GM12872 (cell line): ENCODE results near the gene GRP.

Experiments
- TF ChIP-seq, protein P1 (sequence below): IDR thresholded peaks from 3 replicates; pipeline ENCODE4 v1.5.1; 2011; ENCODE audit warnings: low read depth, mild to moderate bottlenecking, low read length, moderate library complexity; ENCODE audit not compliant: insufficient read depth

Gene GRP

DNA sequence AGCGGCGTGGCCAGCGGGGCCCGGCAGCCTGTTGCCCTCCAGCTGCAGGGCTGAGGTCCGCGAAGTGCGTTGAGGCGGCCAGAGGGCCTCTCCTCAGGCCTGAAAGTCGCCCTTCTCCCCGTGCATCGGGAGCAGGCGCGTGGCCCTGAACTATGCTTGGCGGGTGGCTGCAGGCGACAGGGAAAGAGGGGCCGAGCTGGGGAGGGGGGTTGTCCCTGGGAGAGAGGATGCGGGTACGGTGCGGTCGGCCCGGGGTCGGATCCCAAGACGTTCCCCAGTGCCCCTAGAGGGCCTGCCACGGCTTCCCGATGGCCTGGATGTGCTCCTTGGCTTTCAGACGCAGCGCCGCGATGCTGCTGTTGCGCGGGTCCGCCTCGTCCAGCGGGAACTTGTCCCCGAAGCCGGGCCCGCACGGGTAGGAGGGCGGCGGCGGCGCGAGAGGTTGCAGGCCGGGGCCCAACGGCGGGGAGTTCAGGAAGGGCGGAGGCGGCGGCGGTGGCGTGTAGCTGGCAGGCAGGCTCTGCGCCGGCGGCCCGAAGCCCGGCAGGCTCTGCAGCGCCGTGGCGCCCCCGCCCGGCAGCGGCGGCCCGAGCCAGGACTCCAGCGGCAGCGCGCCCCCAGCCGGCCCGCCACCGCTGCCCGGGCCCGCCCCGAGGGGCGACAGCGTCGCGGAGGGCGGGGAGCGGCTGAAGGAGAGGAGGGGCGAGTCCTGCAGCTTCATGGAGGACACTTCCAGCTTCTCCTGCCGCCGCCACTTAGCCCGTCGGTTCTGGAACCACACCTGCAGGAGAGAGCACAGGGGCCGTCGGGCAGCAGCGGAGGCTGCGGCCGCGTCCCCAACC, 49.0 kb downstream of the GRP start:
- TF ChIP-seq, protein P1, sequence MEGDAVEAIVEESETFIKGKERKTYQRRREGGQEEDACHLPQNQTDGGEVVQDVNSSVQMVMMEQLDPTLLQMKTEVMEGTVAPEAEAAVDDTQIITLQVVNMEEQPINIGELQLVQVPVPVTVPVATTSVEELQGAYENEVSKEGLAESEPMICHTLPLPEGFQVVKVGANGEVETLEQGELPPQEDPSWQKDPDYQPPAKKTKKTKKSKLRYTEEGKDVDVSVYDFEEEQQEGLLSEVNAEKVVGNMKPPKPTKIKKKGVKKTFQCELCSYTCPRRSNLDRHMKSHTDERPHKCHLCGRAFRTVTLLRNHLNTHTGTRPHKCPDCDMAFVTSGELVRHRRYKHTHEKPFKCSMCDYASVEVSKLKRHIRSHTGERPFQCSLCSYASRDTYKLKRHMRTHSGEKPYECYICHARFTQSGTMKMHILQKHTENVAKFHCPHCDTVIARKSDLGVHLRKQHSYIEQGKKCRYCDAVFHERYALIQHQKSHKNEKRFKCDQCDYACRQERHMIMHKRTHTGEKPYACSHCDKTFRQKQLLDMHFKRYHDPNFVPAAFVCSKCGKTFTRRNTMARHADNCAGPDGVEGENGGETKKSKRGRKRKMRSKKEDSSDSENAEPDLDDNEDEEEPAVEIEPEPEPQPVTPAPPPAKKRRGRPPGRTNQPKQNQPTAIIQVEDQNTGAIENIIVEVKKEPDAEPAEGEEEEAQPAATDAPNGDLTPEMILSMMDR: peak; percentile 14; the same call in 1 of the 3 replicates

DNA sequence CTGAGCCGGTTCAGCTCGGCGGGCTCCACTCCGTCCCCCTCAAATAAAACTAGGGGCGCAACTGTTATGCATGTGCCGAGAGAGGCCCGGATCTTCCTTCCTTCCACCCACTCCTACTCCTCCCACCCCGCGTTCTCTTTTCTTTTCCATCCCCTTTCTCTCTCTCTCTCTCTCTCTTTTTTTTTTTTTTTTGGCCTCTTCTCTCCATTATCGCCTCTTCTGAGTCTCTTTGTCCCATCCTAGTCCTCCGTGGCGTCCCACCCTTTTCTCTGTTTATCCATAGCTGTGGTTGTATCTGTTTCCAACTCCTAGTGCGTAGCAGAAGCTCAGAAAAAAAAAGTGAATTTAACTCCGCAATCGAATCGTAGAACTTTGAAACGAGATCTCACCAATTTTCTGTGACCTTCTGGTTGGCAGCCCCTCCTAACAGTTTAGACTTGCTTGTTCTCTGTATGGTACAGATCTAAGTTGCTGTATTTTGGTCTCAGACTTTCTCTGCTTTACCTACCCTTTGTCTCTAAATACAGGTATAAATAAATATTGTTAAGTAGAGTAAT, 49.7 kb downstream of the GRP start:
- TF ChIP-seq, protein P1: no peak

DNA sequence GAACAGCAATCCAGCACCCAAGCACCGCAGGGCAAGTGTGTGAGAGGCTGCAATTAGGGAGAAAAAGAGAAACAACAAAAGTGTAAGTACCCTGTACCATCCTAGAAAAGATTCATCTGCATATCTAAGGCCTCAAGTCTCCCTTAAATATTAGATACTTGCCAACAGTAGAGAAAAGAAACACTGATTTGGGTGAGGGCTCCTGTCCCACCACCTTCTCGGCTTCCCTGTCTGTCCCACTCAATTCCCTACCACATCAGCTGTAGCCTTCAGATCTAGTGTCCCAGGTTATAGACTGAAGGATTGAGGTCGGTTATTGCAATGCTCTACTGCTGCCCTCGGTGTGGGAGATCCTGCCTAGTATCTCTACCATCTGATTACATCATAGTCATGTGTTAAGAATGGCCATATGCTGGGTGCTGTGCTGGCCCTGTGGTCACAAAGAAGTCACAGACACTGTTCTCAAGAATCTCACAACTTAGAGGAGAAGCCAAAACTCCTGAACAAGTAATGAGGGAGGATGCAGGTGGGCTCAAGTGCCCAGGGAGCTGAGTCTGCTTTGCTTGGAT, 50.8 kb downstream of the GRP start:
- TF ChIP-seq, protein P1: no peak

DNA sequence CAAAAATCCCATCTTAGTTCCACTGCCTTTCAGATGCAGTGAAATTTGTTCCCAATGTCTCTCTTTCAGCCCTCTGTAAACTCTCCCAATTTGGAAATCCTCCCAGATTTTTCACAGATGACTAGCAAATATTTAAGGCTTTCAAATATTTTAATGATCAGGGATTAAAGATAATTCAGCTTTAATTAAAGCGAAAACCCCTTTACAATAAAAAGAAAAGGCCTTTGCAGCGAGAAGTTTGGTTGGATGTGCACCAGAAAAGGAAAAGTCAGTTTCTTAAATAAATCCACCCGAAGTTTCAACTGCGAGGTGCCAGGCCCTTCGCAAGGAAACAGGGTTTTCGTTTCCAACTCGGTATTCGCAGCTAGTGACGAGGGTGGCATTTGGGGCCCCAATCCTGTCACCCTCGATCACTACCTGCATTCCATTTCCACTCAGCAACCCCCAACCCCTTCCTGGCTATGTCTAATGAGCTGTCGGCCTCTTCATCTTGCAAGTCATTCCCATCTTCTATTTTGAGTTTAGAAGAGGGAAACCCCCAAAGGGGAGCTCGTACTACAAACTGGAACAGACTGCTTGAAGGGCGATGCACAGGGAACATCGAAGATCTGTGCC, 51.8 kb downstream of the GRP start:
- TF ChIP-seq, protein P1: no peak

DNA sequence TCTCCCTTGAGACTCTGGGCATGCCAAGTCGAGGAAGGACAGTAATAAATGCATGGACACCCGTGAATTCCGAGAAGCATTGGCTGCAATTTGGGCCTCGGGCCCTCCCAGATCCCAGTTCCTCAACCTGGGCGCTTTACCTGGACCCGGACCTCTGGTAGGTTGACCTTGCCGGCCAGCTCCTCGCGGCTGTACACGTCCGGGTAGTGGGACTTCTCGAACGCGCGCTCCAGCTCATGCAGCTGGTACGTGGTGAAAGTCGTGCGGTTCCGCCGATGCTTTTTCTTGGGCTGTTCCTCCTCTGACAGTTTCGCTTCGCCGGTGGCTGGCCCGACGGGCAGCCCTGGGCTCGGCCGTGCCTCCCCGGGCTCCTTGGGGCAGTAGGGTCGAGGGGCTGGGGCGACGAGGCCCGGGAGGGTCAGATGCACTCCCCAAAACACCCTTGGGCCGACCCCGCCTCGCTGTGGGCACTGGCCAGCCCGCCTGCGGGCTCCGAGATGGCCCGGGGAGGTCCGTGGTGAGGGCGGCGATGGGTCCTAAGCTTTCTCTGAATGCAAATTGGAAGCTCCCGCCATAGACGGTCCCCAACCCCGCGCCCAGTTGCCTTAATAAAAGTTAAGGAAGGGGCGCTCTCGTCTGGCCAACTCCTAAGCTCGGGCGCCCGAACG, 52.4 kb downstream of the GRP start:
- TF ChIP-seq, protein P1: no peak

DNA sequence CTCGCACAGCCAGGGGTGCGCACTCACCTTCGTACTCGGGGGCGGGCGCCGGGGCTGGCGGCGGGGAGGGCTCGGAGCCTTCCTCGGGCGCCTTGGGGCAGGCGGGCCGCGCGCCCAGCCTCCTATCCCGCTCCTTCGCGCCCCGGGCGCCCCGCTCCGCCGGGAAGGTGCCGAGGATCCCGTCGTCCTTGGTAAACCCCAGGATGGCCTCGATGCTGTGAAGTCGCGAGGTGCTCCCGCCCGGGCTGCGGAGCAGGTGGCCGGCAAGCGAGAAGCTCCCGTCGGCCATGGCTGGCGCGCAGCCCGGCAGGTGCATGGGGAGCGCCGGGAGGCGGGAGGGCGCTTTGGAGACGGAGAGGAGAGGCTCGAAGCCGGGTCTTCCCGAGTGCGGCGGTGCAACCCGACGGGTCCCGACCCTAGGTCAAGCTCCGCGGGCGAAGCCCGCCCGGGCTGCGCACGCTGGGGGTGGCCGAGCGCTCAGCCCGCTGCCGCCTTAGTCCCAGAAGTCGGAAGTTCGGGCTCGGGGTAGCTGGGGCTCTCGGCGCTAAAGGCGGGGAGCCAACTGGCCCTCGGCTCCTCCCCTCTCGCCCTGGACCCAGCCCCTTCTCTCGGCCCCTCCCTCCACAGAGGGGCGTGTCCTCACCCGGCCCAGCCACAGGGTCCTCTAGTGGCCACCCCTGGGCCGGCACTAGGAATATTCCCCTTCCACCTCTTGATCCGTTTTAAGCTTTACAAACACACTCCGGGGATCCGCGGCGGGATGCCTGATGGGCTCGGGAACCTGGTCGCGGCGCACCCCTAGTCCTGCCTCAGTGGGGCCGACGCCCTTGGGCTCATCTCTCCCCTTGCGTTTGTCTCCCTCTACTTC, 53.2 kb downstream of the GRP start, which contains the start of gene RAX:
Gene RAX, minus strand, starts transcription at position 564 of the 868 bp plus-strand sequence. Its CDS starts 248 bp downstream, at position 316.
- TF ChIP-seq, protein P1: peak; percentile 15; the same call in 1 of the 3 replicates
